HUDEP-2 (cell line): ENCODE results near the gene CEND1.

Source experiments
- DNase-seq, 76 experiments: peaks; one replicate each; lab custom pipeline; 2025; ENCODE audit not compliant: unreplicated experiment in 76 of 76; lab: John Stamatoyannopoulos, UW

CEND1 gene

GRCh38 chr11:813456-814096 is 23.7 kb upstream of the CEND1 start:
- DNase-seq = peak in 2 of 76 experiments; percentile 20 to 22

DNA sequence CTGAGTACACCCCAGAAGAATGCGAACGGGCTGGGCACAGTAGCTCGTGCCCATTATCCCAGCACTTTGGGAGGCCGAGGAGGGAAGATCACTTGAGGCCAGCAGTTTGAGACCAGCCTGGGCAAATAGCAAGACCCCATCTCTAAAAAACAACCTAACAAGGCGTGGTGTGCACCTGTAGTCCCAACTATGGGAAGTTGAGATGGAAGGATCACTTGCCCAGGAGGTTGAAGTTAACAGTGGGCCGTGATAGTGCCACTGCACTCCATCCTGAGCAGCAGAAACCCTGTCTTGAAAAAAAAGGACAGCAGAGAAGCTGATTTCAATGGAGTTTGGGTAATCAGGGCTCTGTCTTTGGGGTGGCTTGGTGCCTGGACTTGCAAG is 23.2 kb upstream of the CEND1 start:
- DNase-seq = no peak

DNA sequence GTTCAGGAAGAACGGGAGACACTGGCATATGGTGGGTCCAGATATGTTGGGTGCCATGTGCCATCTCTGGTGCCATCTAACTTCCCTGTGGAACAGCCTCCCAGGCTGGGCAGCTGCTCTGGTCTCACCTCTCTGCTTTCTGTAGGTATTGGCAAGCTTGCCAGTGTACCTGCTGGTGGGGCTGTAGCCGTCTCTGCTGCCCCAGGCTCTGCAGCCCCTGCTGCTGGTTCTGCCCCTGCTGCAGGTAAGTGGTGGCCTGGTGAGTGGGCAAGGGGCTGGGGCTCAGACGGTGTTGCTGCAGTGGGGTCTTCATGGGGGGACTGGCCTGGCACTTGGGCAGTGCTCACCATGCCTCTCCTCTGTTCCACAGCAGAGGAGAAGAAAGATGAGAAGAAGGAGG is 22.5 kb upstream of the CEND1 start:
- DNase-seq = no peak

- peak in 15 of 76 experiments; percentile 13 to 44 (median 28) for DNase-seq
Measured at GRCh38 chr11:811446-812245, 21.8 kb upstream of the CEND1 start.

GRCh38 chr11:810040-810567 is 20.2 kb upstream of the CEND1 start:
- peak in 1 of 76 experiments; percentile 37 for DNase-seq

- DNase-seq = peak in 75 of 76 experiments; percentile 47 to 97 (median 94)
Measured at GRCh38 chr11:809287-810039, 19.6 kb upstream of the CEND1 start, which contains the start of gene RPLP2. TSS of gene RPLP2 (plus strand) at chr11:809967. CDS start at chr11:810235, 268 bp downstream.

DNA sequence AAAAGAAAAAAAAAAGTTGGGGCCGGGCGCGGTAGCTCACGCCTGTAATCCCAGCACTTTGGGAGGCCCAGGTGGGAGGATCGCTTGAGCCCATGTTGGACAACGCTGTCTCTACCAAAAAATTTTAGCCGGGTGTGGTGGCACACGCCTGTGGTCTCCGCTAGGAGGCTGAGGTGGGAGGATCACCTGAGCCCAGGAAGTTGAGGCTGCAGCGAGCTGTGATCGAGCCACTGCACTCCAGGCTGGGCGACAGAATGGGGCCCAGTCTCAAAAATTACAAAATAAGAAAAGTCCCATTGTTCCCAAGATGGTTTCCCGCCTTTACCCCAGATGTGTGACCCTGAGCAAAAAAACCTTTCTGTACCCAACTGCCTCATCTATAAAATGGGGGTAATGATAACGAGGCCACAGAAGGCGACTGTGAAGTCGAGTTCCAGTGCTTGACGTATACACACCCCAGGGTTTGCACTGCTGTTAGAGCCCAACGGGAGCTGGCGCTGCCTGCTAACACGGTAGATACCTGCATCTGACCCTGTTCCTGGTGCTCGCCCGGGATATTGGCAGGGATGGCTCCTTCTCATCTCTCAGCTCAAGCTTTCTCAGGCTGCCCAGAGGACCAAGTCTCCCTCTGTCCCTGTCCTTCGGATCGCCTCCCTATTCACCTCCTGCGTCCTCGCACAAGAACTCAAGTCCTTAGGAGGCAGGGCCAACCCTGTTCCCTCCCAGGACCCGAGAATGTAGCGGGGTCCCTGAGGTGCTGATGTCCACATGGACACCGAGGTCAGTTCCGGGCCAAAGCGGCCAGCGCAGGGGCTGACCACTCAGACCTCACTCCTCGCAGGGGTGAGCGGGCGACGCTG is 18.8 kb upstream of the CEND1 start:
- DNase-seq = peak in 21 of 76 experiments; percentile 5 to 79 (median 33)

GRCh38 chr11:804599-804964 is 14.7 kb upstream of the CEND1 start:
- no peak for DNase-seq

DNA sequence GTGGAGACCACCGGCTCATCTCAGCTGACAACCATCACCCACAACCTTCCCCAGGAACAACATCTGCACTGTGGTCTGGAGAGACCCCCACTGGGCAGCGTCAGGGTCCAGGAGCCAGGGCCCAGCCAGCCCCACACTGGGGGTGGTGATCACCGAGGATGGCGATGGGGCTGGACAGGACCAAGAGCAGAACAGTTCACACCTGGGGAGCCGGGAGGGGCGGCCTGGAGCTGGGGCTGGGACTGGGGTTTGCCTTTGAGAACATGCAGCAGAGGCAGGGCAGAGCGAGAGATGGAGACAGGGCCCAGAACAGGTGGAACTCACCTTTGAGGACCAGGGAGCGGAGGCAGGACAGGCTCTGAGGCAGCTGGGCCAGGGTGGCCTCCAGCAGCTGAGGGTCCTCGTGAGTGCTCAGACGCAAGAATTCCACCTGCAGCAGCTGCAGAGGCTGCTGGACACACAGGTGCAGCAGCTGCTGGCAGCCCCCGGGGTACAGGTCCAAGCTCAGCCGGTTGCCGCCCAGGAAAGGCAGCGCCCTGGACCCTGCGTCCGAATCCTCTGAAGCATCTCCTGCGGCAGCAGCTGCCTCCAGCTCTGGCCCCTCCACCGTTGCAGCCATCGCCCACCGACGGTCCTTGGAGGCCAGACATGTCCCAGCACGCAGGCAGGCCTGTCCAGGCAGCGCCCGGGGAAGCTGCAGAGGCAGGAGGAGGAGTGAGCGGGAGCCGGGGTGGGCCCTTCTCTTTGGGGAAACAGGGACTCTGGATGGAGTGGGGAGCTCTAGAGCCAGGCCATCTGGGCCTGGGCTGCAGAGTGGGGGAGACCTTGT is 14.1 kb upstream of the CEND1 start:
- no peak for DNase-seq

GRCh38 chr11:803467-803742 is 13.5 kb upstream of the CEND1 start:
- no peak for DNase-seq

DNA sequence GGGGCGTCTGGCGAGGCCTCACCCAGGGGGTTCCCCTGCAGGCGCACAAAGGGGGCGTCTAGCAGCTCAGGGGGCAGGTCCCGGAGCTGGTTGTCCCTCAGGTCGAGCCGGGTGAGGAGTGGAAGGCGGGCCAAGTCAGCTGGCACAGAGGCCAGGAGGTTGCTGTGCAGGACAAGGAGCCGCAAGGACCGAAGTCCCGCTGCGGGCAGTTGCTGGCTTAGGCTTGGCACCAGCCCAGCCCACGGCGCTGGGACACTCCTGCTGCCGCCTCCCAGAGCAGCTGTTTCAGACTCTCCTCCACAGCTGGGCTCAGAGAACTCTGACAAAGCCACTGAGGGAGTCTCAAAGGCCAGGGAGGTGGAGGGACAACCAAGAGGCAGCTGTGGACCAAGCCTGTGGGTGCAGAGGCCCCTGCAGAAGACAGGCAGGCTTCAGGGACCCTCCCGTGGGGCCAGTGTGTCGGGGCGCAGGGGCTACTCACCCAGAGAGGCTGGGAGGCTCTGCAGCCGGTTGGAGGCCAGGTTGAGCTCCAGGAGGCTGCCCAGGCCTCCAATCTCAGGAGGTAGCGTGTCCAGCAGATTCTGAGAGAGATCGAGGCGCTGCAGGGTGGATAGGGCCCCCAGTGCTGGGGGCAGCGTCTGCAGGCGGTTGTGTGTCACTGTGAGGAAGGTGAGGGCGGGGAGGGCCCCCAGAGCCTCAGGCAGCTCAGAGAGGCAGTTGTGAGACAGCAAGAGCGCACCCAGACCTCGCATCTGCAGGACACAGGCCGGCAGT is 13.0 kb upstream of the CEND1 start:
- DNase-seq = no peak

- DNase-seq = no peak
Measured at GRCh38 chr11:802018-802617, 12.2 kb upstream of the CEND1 start.

- DNase-seq = no peak
Measured at GRCh38 chr11:801097-801780, 11.3 kb upstream of the CEND1 start.

DNA sequence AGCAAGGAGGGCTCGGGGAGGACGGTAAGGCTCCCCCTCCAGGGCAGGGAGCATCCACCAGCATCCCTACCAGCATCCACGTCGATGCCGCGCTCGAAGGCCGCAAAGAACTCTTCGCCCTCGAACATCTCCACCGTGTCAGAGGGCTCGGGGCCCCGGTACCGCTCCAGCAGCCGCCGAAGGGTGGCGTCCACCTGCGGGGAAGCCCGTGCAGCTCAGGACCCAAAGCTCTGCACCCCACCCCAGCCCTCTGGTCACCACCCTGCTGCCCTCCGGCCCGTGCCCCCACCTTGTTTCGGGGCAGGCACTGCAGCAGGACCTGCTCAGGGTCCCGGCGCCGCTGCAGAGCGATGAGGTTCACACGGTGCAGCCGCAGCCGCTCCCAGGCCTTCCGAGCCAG is 10.6 kb upstream of the CEND1 start:
- DNase-seq = no peak

- no peak for DNase-seq
Measured at GRCh38 chr11:799641-800316, 9.9 kb upstream of the CEND1 start.

GRCh38 chr11:798093-798713 is 8.3 kb upstream of the CEND1 start, which contains the start of gene SLC25A22:
TSS of gene SLC25A22 (minus strand) at chr11:798281. CDS start at chr11:795006, 3,275 bp downstream.
- DNase-seq = peak in 68 of 76 experiments; percentile 16 to 85 (median 60)
